Stimulated activated CD8-positive, alpha-beta memory T cell treated with anti-CD3 and anti-CD28 coated beads, Interleukin-15, amount 100 ng/mL, for 48 hours (primary cell): Measurements from ENCODE around the gene CHST12.

Experiments used
- DNase-seq, 2 donors: peaks; one replicate each; pipeline ENCODE4 v3.0.0-alpha.2; 2020; ENCODE audit warnings: low read depth in 2 of 2

The CHST12 gene

GRCh38 chr7:2479276-2480069 lies 76.1 kb downstream of the CHST12 start:
- no peak for DNase-seq

- DNase-seq = no peak
These were observed 76.6 kb downstream of the CHST12 start for GRCh38 chr7:2480070-2480408.

GRCh38 chr7:2481195-2481594 lies 77.8 kb downstream of the CHST12 start:
- no peak for DNase-seq

- no peak for DNase-seq
These were observed 79.5 kb downstream of the CHST12 start for GRCh38 chr7:2482725-2483451.

- DNase-seq = no peak
These were observed 80.1 kb downstream of the CHST12 start for GRCh38 chr7:2483494-2483893.

GRCh38 chr7:2484868-2485267 lies 81.5 kb downstream of the CHST12 start:
- DNase-seq = no peak

GRCh38 chr7:2487586-2488271 lies 84.3 kb downstream of the CHST12 start:
- DNase-seq = no peak

- DNase-seq = no peak
These were observed 84.8 kb downstream of the CHST12 start for GRCh38 chr7:2488272-2488645.

GRCh38 chr7:2488681-2489080 lies 85.3 kb downstream of the CHST12 start:
- DNase-seq = no peak

- no peak for DNase-seq
These were observed 86.8 kb downstream of the CHST12 start for GRCh38 chr7:2490181-2490651.

- DNase-seq = no peak
These were observed 88.6 kb downstream of the CHST12 start for GRCh38 chr7:2492038-2492437.

GRCh38 chr7:2493205-2494164 lies 90.1 kb downstream of the CHST12 start:
- DNase-seq = no peak

GRCh38 chr7:2494191-2495130 lies 91.0 kb downstream of the CHST12 start:
- DNase-seq = no peak

GRCh38 chr7:2495418-2496299 lies 92.2 kb downstream of the CHST12 start:
- DNase-seq = no peak

- DNase-seq = no peak
These were observed 93.0 kb downstream of the CHST12 start for GRCh38 chr7:2496375-2496774.

GRCh38 chr7:2497065-2497464 lies 93.7 kb downstream of the CHST12 start:
- no peak for DNase-seq

GRCh38 chr7:2497500-2498336 lies 94.3 kb downstream of the CHST12 start:
- DNase-seq = no peak
